ENCODE measurements around the gene KIF26B. TPM values are rescaled to one million over a fixed set of nuclear protein-coding genes. Genes with fewer than 3 reads are reported as not detected.

KIF26B gene
- total RNA-seq, 1 experiment from 2014 or later = 0.04 TPM

DNA sequence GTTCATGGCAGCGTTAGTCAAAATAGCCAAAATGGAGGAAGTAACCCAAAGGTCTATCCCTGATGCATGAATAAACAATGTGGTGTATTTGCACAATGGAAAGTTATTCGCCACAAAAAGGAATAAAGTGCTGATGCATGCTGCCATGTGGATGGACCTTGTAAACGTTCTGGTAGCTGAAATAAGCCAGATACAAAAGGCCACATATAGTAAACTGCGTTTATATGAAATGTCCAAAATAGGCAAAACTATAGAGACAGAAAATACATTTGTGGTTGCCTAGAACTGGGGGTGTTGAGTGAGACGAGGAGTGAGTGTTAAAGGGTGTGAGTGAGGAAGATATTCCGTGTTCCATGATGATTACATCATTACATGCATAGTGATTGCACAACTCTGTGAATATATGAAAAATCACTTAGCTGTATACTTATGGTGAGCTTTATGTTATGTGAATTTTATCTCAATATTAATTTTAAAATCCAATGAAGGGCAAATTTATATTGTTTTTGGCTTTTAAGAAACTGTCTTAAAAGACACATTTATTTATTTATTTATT is 321.3 kb downstream of the KIF26B start:
- no TSS peak for BruUV-seq (replicated peaks)
- H3K27me3 ChIP-seq (ENCODE audit: low read length) = peaks cover 78% of the 10 kb centered on the region
- H3K9ac ChIP-seq (ENCODE audit: low read length) = no peak overlapping the region
- H3K4me2 ChIP-seq (ENCODE audit: low read length) = no peak overlapping the region
- TF ChIP-seq, protein P1, sequence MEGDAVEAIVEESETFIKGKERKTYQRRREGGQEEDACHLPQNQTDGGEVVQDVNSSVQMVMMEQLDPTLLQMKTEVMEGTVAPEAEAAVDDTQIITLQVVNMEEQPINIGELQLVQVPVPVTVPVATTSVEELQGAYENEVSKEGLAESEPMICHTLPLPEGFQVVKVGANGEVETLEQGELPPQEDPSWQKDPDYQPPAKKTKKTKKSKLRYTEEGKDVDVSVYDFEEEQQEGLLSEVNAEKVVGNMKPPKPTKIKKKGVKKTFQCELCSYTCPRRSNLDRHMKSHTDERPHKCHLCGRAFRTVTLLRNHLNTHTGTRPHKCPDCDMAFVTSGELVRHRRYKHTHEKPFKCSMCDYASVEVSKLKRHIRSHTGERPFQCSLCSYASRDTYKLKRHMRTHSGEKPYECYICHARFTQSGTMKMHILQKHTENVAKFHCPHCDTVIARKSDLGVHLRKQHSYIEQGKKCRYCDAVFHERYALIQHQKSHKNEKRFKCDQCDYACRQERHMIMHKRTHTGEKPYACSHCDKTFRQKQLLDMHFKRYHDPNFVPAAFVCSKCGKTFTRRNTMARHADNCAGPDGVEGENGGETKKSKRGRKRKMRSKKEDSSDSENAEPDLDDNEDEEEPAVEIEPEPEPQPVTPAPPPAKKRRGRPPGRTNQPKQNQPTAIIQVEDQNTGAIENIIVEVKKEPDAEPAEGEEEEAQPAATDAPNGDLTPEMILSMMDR (conservative IDR thresholded peaks at IDR 0.05; ENCODE audit: low read depth, low read length) = no peak
- TF ChIP-seq EZH2 (IDR thresholded peaks at IDR 0.05; ENCODE audit: low read length, unreplicated experiment) = no peak
- no peak for TF ChIP-seq EZH2phosphoT487 (IDR thresholded peaks at IDR 0.05; ENCODE audit: borderline replicate concordance, low read length)
- H3K4me3 ChIP-seq (ENCODE audit: low read length) = no peak overlapping the region
- H4K20me1 ChIP-seq (ENCODE audit: low read length) = no peaks in the 10 kb centered on the region
- ChIA-PET CTCF (no interaction called here), POLR2A (ENCODE audit: unreplicated experiment) (no interaction called here)
- DNase-seq (no peak), ATAC-seq (no peak)
- intact Hi-C loops (cut with micrococcal nuclease) = no loop called here
- H3K4me1 ChIP-seq (ENCODE audit: insufficient read depth, low read length) = no peaks in the 10 kb centered on the region
- H2AFZ ChIP-seq (ENCODE audit: low read length) = no peak overlapping the region
- H3K9me3 ChIP-seq (ENCODE audit: low read length) = no peaks in the 10 kb centered on the region
- no peaks in the 10 kb centered on the region for H3K79me2 ChIP-seq (ENCODE audit: low read length)
- H3K27ac ChIP-seq (ENCODE audit: low read length) = no peak overlapping the region
- no peaks in the 10 kb centered on the region for H3K9me2 ChIP-seq (replicated peaks; ENCODE audit: low read length)
- H3K36me3 ChIP-seq (ENCODE audit: low read depth, low read length) = no peaks in the 10 kb centered on the region
- no peaks in the 10 kb centered on the region for H3F3A ChIP-seq (ENCODE audit: low read length, unreplicated experiment)

DNA sequence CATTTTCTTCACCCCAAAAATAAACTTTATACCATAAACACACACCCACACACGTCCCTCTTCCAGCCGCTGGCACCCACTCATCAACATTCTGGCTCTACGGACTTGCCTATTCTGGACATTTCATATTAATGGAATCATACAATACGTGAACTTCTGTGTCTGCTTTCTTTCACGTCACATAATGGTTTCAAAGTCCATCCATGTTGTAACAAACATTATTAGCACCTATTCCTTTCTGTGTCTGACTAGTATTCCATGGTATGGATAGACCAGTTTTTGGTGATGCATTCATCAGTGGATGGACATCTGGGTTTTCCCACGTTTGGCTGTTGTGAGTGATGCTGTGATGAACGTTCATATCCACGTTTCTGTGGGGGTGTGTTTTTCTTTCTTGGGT is 323.2 kb downstream of the KIF26B start:
- BruUV-seq (replicated peaks) = no TSS peak
- no peaks in the 10 kb centered on the region for H3K9me2 ChIP-seq (replicated peaks; ENCODE audit: low read length)
- H3K27ac ChIP-seq (ENCODE audit: low read length) = no peak overlapping the region
- H3K79me2 ChIP-seq (ENCODE audit: low read length) = no peaks in the 10 kb centered on the region
- H3K27me3 ChIP-seq (ENCODE audit: low read length) = peaks cover 86% of the 10 kb centered on the region
- H3K9ac ChIP-seq (ENCODE audit: low read length) = no peak overlapping the region
- no peak overlapping the region for H2AFZ ChIP-seq (ENCODE audit: low read length)
- H3K4me2 ChIP-seq (ENCODE audit: low read length) = no peak overlapping the region
- ATAC-seq (no peak), DNase-seq (no peak)
- H3K4me3 ChIP-seq (ENCODE audit: low read length) = no peak overlapping the region
- TF ChIP-seq EZH2phosphoT487 (IDR thresholded peaks at IDR 0.05; ENCODE audit: borderline replicate concordance, low read length) (no peak), EZH2 (IDR thresholded peaks at IDR 0.05; ENCODE audit: low read length, unreplicated experiment) (no peak)
- TF ChIP-seq, protein P1 (conservative IDR thresholded peaks at IDR 0.05; ENCODE audit: low read depth, low read length) = no peak
- H3F3A ChIP-seq (ENCODE audit: low read length, unreplicated experiment) = no peaks in the 10 kb centered on the region
- H3K36me3 ChIP-seq (ENCODE audit: low read depth, low read length) = no peaks in the 10 kb centered on the region
- ChIA-PET CTCF (no interaction called here), POLR2A (ENCODE audit: unreplicated experiment) (no interaction called here)
- H3K9me3 ChIP-seq (ENCODE audit: low read length) = no peaks in the 10 kb centered on the region
- H3K4me1 ChIP-seq (ENCODE audit: insufficient read depth, low read length) = no peaks in the 10 kb centered on the region
- no peaks in the 10 kb centered on the region for H4K20me1 ChIP-seq (ENCODE audit: low read length)
- intact Hi-C loops (cut with micrococcal nuclease) = no loop called here

DNA sequence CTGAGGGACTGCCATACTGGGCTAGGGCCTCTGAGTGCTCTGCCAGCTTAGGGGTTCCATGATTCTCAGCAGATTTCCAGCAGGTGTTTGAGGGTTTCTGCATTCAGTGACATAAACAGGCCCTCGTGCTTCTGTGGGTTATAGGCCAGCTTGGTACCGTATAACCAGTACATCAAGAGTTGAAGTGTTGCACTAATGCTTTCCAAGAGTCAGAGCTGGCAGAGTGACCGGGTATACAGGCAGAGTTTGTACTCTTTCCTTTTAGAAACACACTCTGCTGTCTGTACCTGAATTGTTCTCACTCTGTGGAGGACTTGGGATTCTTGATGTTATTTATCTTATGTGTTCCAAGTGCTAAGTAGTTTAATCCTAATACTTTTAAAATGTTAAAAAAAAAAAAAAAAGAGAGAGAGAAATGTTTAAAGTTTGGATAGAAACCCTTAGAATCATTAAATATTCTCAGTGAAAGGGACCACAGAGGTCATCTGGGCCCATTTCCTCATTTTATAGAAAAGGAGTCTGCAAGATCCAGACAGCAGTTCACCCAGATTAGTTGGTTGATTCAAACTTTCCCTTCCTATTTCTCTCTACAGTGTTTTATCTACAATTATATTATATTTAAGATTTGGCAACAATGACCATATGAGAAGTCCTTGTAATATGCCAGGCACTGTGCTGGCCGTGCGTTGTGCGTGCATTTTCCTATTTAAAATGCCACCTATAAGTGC is 325.8 kb downstream of the KIF26B start:
- Histone ChIP-seq H3K4me3 (ENCODE audit: low read length) (no peak overlapping the region), H3K4me1 (ENCODE audit: insufficient read depth, low read length) (no peaks in the 10 kb centered on the region), H2AFZ (ENCODE audit: low read length) (no peak overlapping the region), H3K9ac (ENCODE audit: low read length) (no peak overlapping the region), H3K9me2 (replicated peaks; ENCODE audit: low read length) (no peaks in the 10 kb centered on the region), H3F3A (ENCODE audit: low read length, unreplicated experiment) (no peaks in the 10 kb centered on the region), H3K79me2 (ENCODE audit: low read length) (no peaks in the 10 kb centered on the region), H3K9me3 (ENCODE audit: low read length) (no peaks in the 10 kb centered on the region), H3K27ac (ENCODE audit: low read length) (no peak overlapping the region), H4K20me1 (ENCODE audit: low read length) (no peaks in the 10 kb centered on the region), H3K4me2 (ENCODE audit: low read length) (no peak overlapping the region), H3K36me3 (ENCODE audit: low read depth, low read length) (no peaks in the 10 kb centered on the region), H3K27me3 (ENCODE audit: low read length) (peaks cover 86% of the 10 kb centered on the region)
- no peak for ATAC-seq
- CTCF ChIA-PET = no interaction called here
- TF ChIP-seq, protein P1 (conservative IDR thresholded peaks at IDR 0.05; ENCODE audit: low read depth, low read length) = no peak
- TF ChIP-seq EZH2phosphoT487 (IDR thresholded peaks at IDR 0.05; ENCODE audit: borderline replicate concordance, low read length) = no peak
- no peak for TF ChIP-seq EZH2 (IDR thresholded peaks at IDR 0.05; ENCODE audit: low read length, unreplicated experiment)
- no TSS peak for BruUV-seq (replicated peaks)
- DNase-seq = no peak
- intact Hi-C loops (cut with micrococcal nuclease) = no loop called here
- POLR2A ChIA-PET (ENCODE audit: unreplicated experiment) = no interaction called here
